T-helper 1 cell treated with Interleukin-12 subunit alpha and Interleukin-12 subunit beta and Interleukin-4 antibody, amounts not matched to agents 30 μg/mL and 1 μg/mL, for 36 hours (primary cell): ENCODE results near the gene ZNF22.
"Not testable (repeated sequence)": the region's sequence is repeated elsewhere in the genome, so short reads cannot be mapped to it uniquely, and the experiment has no call there.

Experiments used
- H3K27ac Mint-ChIP-seq: one replicate; pipeline ENCODE4 v1.8.0; 2021; ENCODE audit warnings: mild to moderate bottlenecking, mixed read lengths
- H3K27me3 Mint-ChIP-seq: one replicate; pipeline ENCODE4 v1.8.0; 2021; ENCODE audit warnings: low read depth, mixed read lengths
- H3K36me3 Mint-ChIP-seq: one replicate; pipeline ENCODE4 v1.8.0; 2021; ENCODE audit warnings: low read depth, mixed read lengths
- H3K4me1 Mint-ChIP-seq: one replicate; pipeline ENCODE4 v1.8.0; 2021; ENCODE audit warnings: low read depth, mixed read lengths
- H3K4me3 Mint-ChIP-seq: one replicate; pipeline ENCODE4 v1.8.0; 2021; ENCODE audit warnings: mild to moderate bottlenecking, moderate library complexity, mixed read lengths
- H3K9me3 Mint-ChIP-seq: one replicate; pipeline ENCODE4 v1.8.0; 2021; ENCODE audit warnings: mixed read lengths

ZNF22 gene

GRCh38 chr10:44997105-44997748 lies 3.5 kb upstream of the ZNF22 start:
- Mint-ChIP-seq H3K4me3 (no peak overlapping the region), H3K27me3 (peaks cover 19% of the 10 kb centered on the region), H3K4me1 (peaks cover 40% of the 10 kb centered on the region), H3K36me3 (no peaks in the 10 kb centered on the region), H3K9me3 (peaks cover under 1% of the 10 kb centered on the region), H3K27ac (no peak overlapping the region)

GRCh38 chr10:44998146-44998631 lies 2.5 kb upstream of the ZNF22 start:
- peaks cover 19% of the 10 kb centered on the region for H3K27me3 Mint-ChIP-seq
- H3K27ac Mint-ChIP-seq = no peak overlapping the region
- no peak overlapping the region for H3K4me3 Mint-ChIP-seq
- H3K36me3 Mint-ChIP-seq = peaks cover 9% of the 10 kb centered on the region
- peaks cover 48% of the 10 kb centered on the region for H3K4me1 Mint-ChIP-seq
- peaks cover 7% of the 10 kb centered on the region for H3K9me3 Mint-ChIP-seq

- Mint-ChIP-seq H3K27me3 (peaks cover 19% of the 10 kb centered on the region), H3K4me1 (peaks cover 50% of the 10 kb centered on the region), H3K9me3 (peaks cover 20% of the 10 kb centered on the region), H3K27ac (peak overlapping the region; percentile 90), H3K36me3 (peaks cover 29% of the 10 kb centered on the region), H3K4me3 (peak overlapping the region; percentile 85)
Measured at GRCh38 chr10:45000138-45000751, 478 bp upstream of the ZNF22 start.

- peaks cover 22% of the 10 kb centered on the region for H3K9me3 Mint-ChIP-seq
Measured at GRCh38 chr10:45001381-45002148, 842 bp downstream of the ZNF22 start.

GRCh38 chr10:45003432-45004000 lies 2.8 kb downstream of the ZNF22 start:
- Mint-ChIP-seq H3K9me3 (peaks cover 22% of the 10 kb centered on the region), H3K27ac (no peak overlapping the region), H3K4me1 (peaks cover 31% of the 10 kb centered on the region), H3K27me3 (peaks cover 11% of the 10 kb centered on the region), H3K4me3 (no peak overlapping the region), H3K36me3 (peaks cover 34% of the 10 kb centered on the region)

More at GRCh38 chr10:45001381-45002148, 842 bp downstream of the ZNF22 start:
- peaks cover 34% of the 10 kb centered on the region for H3K36me3 Mint-ChIP-seq
- H3K27ac Mint-ChIP-seq = peak overlapping the region; percentile 89
- peaks cover 19% of the 10 kb centered on the region for H3K27me3 Mint-ChIP-seq
- H3K4me3 Mint-ChIP-seq = peak overlapping the region; percentile 91
- H3K4me1 Mint-ChIP-seq = peaks cover 37% of the 10 kb centered on the region

GRCh38 chr10:45004661-45005060 lies 3.9 kb downstream of the ZNF22 start:
- H3K36me3 Mint-ChIP-seq = peaks cover 34% of the 10 kb centered on the region
- H3K4me3 Mint-ChIP-seq = no peak overlapping the region
- H3K27ac Mint-ChIP-seq = no peak overlapping the region
- H3K4me1 Mint-ChIP-seq = peaks cover 31% of the 10 kb centered on the region
- H3K27me3 Mint-ChIP-seq = peaks cover 7% of the 10 kb centered on the region
- peaks cover 22% of the 10 kb centered on the region for H3K9me3 Mint-ChIP-seq

GRCh38 chr10:45005284-45005683 lies 4.6 kb downstream of the ZNF22 start:
- no peak overlapping the region for H3K4me3 Mint-ChIP-seq

GRCh38 chr10:45006276-45007030 lies 5.7 kb downstream of the ZNF22 start:
- no peak overlapping the region for H3K4me3 Mint-ChIP-seq
- no peak overlapping the region for H3K27ac Mint-ChIP-seq
- peaks cover 34% of the 10 kb centered on the region for H3K36me3 Mint-ChIP-seq
- H3K4me1 Mint-ChIP-seq = peaks cover 21% of the 10 kb centered on the region
- no peaks in the 10 kb centered on the region for H3K27me3 Mint-ChIP-seq
- H3K9me3 Mint-ChIP-seq = peaks cover 22% of the 10 kb centered on the region

More at GRCh38 chr10:45005284-45005683, 4.6 kb downstream of the ZNF22 start:
- H3K27ac Mint-ChIP-seq = no peak overlapping the region
- peaks cover 25% of the 10 kb centered on the region for H3K4me1 Mint-ChIP-seq
- peaks cover 22% of the 10 kb centered on the region for H3K9me3 Mint-ChIP-seq
- H3K36me3 Mint-ChIP-seq = peaks cover 34% of the 10 kb centered on the region
- peaks cover 4% of the 10 kb centered on the region for H3K27me3 Mint-ChIP-seq

GRCh38 chr10:45008524-45009161 lies 7.9 kb downstream of the ZNF22 start:
- H3K4me1 Mint-ChIP-seq = peaks cover 6% of the 10 kb centered on the region
- no peaks in the 10 kb centered on the region for H3K27me3 Mint-ChIP-seq
- H3K36me3 Mint-ChIP-seq = peaks cover 20% of the 10 kb centered on the region
- peaks cover 14% of the 10 kb centered on the region for H3K9me3 Mint-ChIP-seq
- H3K27ac Mint-ChIP-seq = no peak overlapping the region
- no peak overlapping the region for H3K4me3 Mint-ChIP-seq

GRCh38 chr10:45014557-45014956 lies 13.8 kb downstream of the ZNF22 start:
- not testable (repeated sequence) for H3K4me1 Mint-ChIP-seq, H3K9me3 Mint-ChIP-seq, H3K36me3 Mint-ChIP-seq, H3K4me3 Mint-ChIP-seq, H3K27ac Mint-ChIP-seq
- H3K27me3 Mint-ChIP-seq = peaks cover 15% of the 10 kb centered on the region

- H3K4me3 Mint-ChIP-seq = no peak overlapping the region
- peaks cover 15% of the 10 kb centered on the region for H3K27me3 Mint-ChIP-seq
- H3K27ac Mint-ChIP-seq = no peak overlapping the region
- H3K9me3 Mint-ChIP-seq = no peaks in the 10 kb centered on the region
- no peaks in the 10 kb centered on the region for H3K4me1 Mint-ChIP-seq
- no peaks in the 10 kb centered on the region for H3K36me3 Mint-ChIP-seq
Measured at GRCh38 chr10:45015590-45015989, 14.9 kb downstream of the ZNF22 start.

GRCh38 chr10:45023426-45023825 lies 22.7 kb downstream of the ZNF22 start:
- Mint-ChIP-seq H3K4me3 (no peak overlapping the region), H3K27ac (no peak overlapping the region)

GRCh38 chr10:45034301-45034700 lies 33.6 kb downstream of the ZNF22 start:
- H3K4me1 Mint-ChIP-seq = no peaks in the 10 kb centered on the region
- H3K27me3 Mint-ChIP-seq = peaks cover 14% of the 10 kb centered on the region

More at GRCh38 chr10:45023426-45023825, 22.7 kb downstream of the ZNF22 start:
- Mint-ChIP-seq H3K4me1 (no peaks in the 10 kb centered on the region), H3K9me3 (peaks cover 12% of the 10 kb centered on the region), H3K27me3 (no peaks in the 10 kb centered on the region), H3K36me3 (no peaks in the 10 kb centered on the region)

More at GRCh38 chr10:45034301-45034700, 33.6 kb downstream of the ZNF22 start:
- H3K27ac Mint-ChIP-seq = no peak overlapping the region
- peaks cover 17% of the 10 kb centered on the region for H3K9me3 Mint-ChIP-seq
- no peak overlapping the region for H3K4me3 Mint-ChIP-seq
- H3K36me3 Mint-ChIP-seq = no peaks in the 10 kb centered on the region
